ENCODE results near the gene APOLD1. TPM values are rescaled to one million over a fixed set of nuclear protein-coding genes. Genes with fewer than 3 reads are reported as not detected.
"Not testable (repeated sequence)": the region's sequence is repeated elsewhere in the genome, so short reads cannot be mapped to it uniquely, and the experiment has no call there.

The APOLD1 gene
- total RNA-seq, 6 experiments from 2014 or later: 0.27 to 5.6 (median 1.2) TPM

DNA sequence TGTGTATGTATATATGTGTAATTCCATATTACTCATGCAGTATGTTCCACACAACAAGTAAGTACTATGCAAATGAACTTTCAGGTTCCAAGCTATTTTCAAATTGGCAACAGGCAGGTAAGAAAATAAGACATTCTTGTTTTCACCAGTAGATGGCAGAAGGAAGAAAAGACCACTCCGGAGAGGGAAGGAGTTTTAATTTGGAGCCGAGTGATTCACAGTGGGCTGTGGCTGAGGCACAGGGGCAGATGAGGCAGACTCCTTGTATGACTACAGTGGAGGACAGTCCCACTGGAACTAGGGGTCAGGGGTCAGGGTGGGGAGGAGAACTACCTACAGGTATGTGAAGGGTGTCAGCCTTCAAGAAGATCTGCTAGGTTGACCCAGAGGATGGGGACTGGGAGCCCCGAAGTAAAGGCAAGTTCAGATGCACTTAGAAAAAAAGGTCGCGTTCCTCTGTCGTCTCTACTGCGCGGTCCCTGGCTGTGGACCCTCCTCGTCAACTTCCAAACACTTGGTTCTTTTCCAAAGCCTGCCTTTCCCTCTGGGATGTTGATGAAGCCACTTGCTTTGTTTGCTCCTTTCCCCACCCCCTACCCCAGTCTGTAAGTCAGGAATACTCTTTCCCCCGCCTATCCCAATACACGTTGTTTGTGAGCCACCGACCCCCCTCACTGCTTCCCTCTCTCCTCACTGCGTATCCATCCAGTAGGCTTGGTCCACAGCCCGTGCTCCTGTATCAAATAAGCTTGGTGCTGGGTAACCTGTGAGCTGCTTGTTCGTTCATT, 51.8 kb downstream of the APOLD1 start:
- peak; percentile 52 to 72 (median 62) for ATAC-seq
- no peak for TF ChIP-seq POLR2A (IDR thresholded peaks at IDR 0.05)
- peak; percentile 39 to 45 (median 42) for TF ChIP-seq CTCF (IDR thresholded peaks at IDR 0.05)
- 51% methylated on average over 6 of the region's 15 CpGs for WGBS (ENCODE audit: insufficient coverage, low coverage, low lambda C conversion rate, missing lambda C conversion rate)
- intact Hi-C loops (cut with DNase I): no loop called here
- H3K27ac ChIP-seq: no peak overlapping the region
- DNase-seq: no peak
- H3K27me3 ChIP-seq: no peaks in the 10 kb centered on the region
- peaks cover 0 to 9% (median 0%) of the 10 kb centered on the region in 4 donors for H3K36me3 ChIP-seq
- no peaks in the 10 kb centered on the region for H3K9me3 ChIP-seq
- H3K4me1 ChIP-seq: no peaks in the 10 kb centered on the region
- no peak overlapping the region for H3K4me3 ChIP-seq

- H3K36me3 ChIP-seq: peaks cover 0 to 8% (median 0%) of the 10 kb centered on the region in 4 donors
- no peak overlapping the region for H3K27ac ChIP-seq
- no peak overlapping the region for H3K4me3 ChIP-seq
- ATAC-seq (no peak), DNase-seq (no peak)
- WGBS (ENCODE audit: insufficient coverage, low coverage, low lambda C conversion rate, missing lambda C conversion rate): 87% methylated on average over 3 of the region's 3 CpGs
- intact Hi-C loops (cut with DNase I): no loop called here
- H3K27me3 ChIP-seq: no peaks in the 10 kb centered on the region
- no peaks in the 10 kb centered on the region for H3K9me3 ChIP-seq
- no peaks in the 10 kb centered on the region for H3K4me1 ChIP-seq
- TF ChIP-seq CTCF (IDR thresholded peaks at IDR 0.05) (no peak), POLR2A (IDR thresholded peaks at IDR 0.05) (no peak)
Measured at GRCh38 chr12:12837813-12838153, 52.3 kb downstream of the APOLD1 start.

DNA sequence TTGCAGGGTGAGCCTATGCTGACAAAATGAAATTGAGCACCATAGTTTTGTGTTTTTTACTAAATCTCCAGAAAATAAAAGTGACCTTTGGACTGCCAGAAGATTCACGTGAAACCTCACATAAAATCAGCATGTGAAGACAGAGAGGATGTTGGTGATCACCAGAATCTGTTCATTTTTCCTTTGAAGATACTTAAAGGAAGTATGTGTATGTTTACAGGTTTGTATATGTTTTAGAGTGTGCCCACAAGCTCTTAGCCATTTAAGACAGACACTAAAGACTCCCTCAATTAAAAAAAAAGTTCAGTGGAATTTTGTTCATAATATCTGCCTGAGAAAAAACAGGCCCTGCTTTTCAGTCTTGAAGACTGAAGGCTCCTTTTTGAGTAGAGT, 53.5 kb downstream of the APOLD1 start:
- Histone ChIP-seq H3K27me3 (no peaks in the 10 kb centered on the region), H3K9me3 (no peaks in the 10 kb centered on the region), H3K4me3 (no peak overlapping the region), H3K36me3 (no peaks in the 10 kb centered on the region), H3K4me1 (no peaks in the 10 kb centered on the region), H3K27ac (no peak overlapping the region)
- no peak for DNase-seq
- intact Hi-C loops (cut with DNase I): no loop called here
- TF ChIP-seq CTCF (IDR thresholded peaks at IDR 0.05): no peak
- TF ChIP-seq POLR2A (IDR thresholded peaks at IDR 0.05): no peak
- 47% methylated on average over 1 of the region's 1 CpG for WGBS (ENCODE audit: insufficient coverage, low coverage, low lambda C conversion rate, missing lambda C conversion rate)
- no peak for ATAC-seq

GRCh38 chr12:12839439-12839838, 54.0 kb downstream of the APOLD1 start:
- H3K27me3 ChIP-seq; ATAC-seq; DNase-seq; H3K36me3 ChIP-seq; H3K9me3 ChIP-seq; H3K4me3 ChIP-seq; intact Hi-C loops (cut with DNase I); H3K4me1 ChIP-seq; H3K27ac ChIP-seq: not testable (repeated sequence)
- 93% methylated on average over 10 of the region's 10 CpGs for WGBS (ENCODE audit: insufficient coverage, low coverage, low lambda C conversion rate, missing lambda C conversion rate)

DNA sequence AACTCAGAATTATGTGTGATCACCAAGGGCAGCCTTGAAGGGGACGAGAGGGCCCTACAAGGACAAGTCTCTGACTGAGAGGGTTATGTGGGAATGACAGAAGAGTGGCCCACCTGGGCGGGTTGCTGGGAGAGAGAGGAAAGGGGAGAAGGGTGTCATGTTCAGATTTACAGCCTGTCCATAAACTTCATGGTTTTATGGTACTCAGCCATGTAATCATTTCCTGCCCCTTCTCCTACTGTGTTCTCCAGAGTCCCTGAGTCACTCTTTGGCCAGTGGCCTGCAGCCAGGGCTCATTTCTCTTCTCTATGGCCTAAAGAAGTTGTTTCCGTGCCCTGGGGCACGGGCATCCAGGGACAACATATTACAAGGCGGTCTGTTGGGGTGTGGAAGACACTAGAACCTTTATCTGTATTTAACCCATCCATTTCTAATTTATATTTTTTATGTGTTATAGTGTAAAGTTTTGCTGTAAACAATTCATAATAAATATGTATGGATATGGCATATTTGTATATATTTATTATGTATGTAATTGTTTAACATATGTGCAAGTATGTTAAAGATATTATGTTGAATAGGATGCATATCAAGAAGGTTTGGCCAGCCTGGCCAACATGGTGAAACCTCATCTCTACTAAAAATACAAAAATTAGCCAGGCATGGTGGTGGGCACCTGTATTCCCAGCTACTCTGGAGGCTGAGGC, 54.6 kb downstream of the APOLD1 start:
- no peak overlapping the region for H3K4me3 ChIP-seq
- intact Hi-C loops (cut with DNase I): no loop called here
- H3K9me3 ChIP-seq: no peaks in the 10 kb centered on the region
- H3K4me1 ChIP-seq: no peaks in the 10 kb centered on the region
- H3K27me3 ChIP-seq: no peaks in the 10 kb centered on the region
- DNase-seq (no peak), ATAC-seq (peak in 3 of 4 donors; percentile 11 to 44 (median 21))
- no peak for TF ChIP-seq CTCF (IDR thresholded peaks at IDR 0.05)
- TF ChIP-seq POLR2A (IDR thresholded peaks at IDR 0.05): no peak
- WGBS (ENCODE audit: insufficient coverage, low coverage, low lambda C conversion rate, missing lambda C conversion rate): 74% methylated on average over 5 of the region's 5 CpGs
- H3K36me3 ChIP-seq: no peaks in the 10 kb centered on the region
- H3K27ac ChIP-seq: no peak overlapping the region
